CD4-positive, alpha-beta memory T cell (primary cell): ENCODE measurements around the gene RAB34. TPM values are rescaled to one million over a fixed set of nuclear protein-coding genes. Genes with fewer than 3 reads are reported as not detected.
"Not testable (repeated sequence)": the region's sequence is repeated elsewhere in the genome, so short reads cannot be mapped to it uniquely, and the experiment has no call there.

Source experiments
- CTCF ChIA-PET: fragments of 350-600 bp; sonication (Branson Sonifier 250); formaldehyde crosslinking; loops from one replicate; lab custom pipeline; 2021; ENCODE audit warnings: inconsistent platforms; ENCODE audit not compliant: partially characterized antibody; lab: Charles Lee
- POLR2A ChIA-PET: fragments of 350-600 bp; sonication (Branson Sonifier 250); formaldehyde crosslinking; loops from one replicate; lab custom pipeline; 2021; ENCODE audit not compliant: partially characterized antibody; lab: Charles Lee
- DNase-seq, 5 donors: peaks; one replicate each; pipeline versions ENCODE4 v3.0.0 to v3.0.0-alpha.2; 2020 to 2022; ENCODE audit warnings: mixed read lengths in 1 of 5
- H3K27ac ChIP-seq: one replicate; pipeline ENCODE4 v1.7.0; 2013; ENCODE audit warnings: low read depth, low read length
- H3K27me3 ChIP-seq: 2 replicates; pipeline ENCODE4 v1.7.0; 2013; ENCODE audit warnings: mild to moderate bottlenecking, low read length, moderate library complexity; ENCODE audit not compliant: insufficient read depth
- H3K36me3 ChIP-seq: 2 replicates; pipeline ENCODE4 v1.7.0; 2013; ENCODE audit warnings: mild to moderate bottlenecking, low read length, moderate library complexity; ENCODE audit not compliant: insufficient read depth
- H3K4me1 ChIP-seq: 2 replicates; pipeline ENCODE4 v1.7.0; 2013; ENCODE audit warnings: mild to moderate bottlenecking, low read length, moderate library complexity; ENCODE audit not compliant: insufficient read depth
- H3K4me3 ChIP-seq, 2 donors: one replicate each; pipeline ENCODE4 v1.7.0; 2013; ENCODE audit warnings: low read length in 2 of 2, mild to moderate bottlenecking in 1 of 2
- H3K9me3 ChIP-seq, 2 donors: one replicate each; pipeline ENCODE4 v1.7.0; 2013; ENCODE audit warnings: low read length in 2 of 2, control low read depth in 1 of 2; ENCODE audit not compliant: control insufficient read depth in 1 of 2
- H3K27ac Mint-ChIP-seq, 7 donors: one replicate each; pipeline ENCODE4 v1.8.0; 2020 to 2021; ENCODE audit warnings: mixed read lengths in 7 of 7, mild to moderate bottlenecking in 6 of 7, inconsistent platforms in 3 of 7, moderate library complexity in 3 of 7
- H3K27me3 Mint-ChIP-seq, 2 donors: one replicate each; pipeline ENCODE4 v1.8.0; 2020 to 2021; ENCODE audit warnings: mixed read lengths in 2 of 2
- H3K36me3 Mint-ChIP-seq, 2 donors: one replicate each; pipeline ENCODE4 v1.8.0; 2020 to 2021; ENCODE audit warnings: mixed read lengths in 2 of 2, inconsistent platforms in 1 of 2, mild to moderate bottlenecking in 1 of 2
- H3K4me1 Mint-ChIP-seq, 4 donors: one replicate each; pipeline ENCODE4 v1.8.0; 2020 to 2021; ENCODE audit warnings: mixed read lengths in 4 of 4, mild to moderate bottlenecking in 1 of 4
- H3K4me3 Mint-ChIP-seq, 8 donors: one replicate each; pipeline ENCODE4 v1.8.0; 2020 to 2021; ENCODE audit warnings: mixed read lengths in 8 of 8, mild to moderate bottlenecking in 7 of 8, moderate library complexity in 6 of 8, inconsistent platforms in 3 of 8
- H3K9me3 Mint-ChIP-seq, 8 donors: one replicate each; pipeline ENCODE4 v1.8.0; 2020 to 2021; ENCODE audit warnings: mixed read lengths in 8 of 8, mild to moderate bottlenecking in 5 of 8, inconsistent platforms in 3 of 8, moderate library complexity in 1 of 8
- intact Hi-C: fragments of 100-400 bp; cut with micrococcal nuclease; formaldehyde crosslinking; loops from one replicate; pipeline ENCODE4 v1.15.1; 2023
- polyA plus RNA-seq, 2 donors: library from polyadenylated mRNA; unstranded; fragments of 300-500 nt; fragmentation: Illumina TruSeq; gene quantifications; one replicate each; pipeline ENCODE4 v1.2.3, GENCODE V29; 2021
- total RNA-seq, 2 experiments: library from RNA; stranded (reverse); gene quantifications; one replicate each; pipeline ENCODE4 v1.2.3, GENCODE V29; 2021

Gene RAB34
- total and polyA plus RNA-seq, 4 experiments from 2014 or later: 3.0 to 8.7 (median 5.2) TPM

DNA sequence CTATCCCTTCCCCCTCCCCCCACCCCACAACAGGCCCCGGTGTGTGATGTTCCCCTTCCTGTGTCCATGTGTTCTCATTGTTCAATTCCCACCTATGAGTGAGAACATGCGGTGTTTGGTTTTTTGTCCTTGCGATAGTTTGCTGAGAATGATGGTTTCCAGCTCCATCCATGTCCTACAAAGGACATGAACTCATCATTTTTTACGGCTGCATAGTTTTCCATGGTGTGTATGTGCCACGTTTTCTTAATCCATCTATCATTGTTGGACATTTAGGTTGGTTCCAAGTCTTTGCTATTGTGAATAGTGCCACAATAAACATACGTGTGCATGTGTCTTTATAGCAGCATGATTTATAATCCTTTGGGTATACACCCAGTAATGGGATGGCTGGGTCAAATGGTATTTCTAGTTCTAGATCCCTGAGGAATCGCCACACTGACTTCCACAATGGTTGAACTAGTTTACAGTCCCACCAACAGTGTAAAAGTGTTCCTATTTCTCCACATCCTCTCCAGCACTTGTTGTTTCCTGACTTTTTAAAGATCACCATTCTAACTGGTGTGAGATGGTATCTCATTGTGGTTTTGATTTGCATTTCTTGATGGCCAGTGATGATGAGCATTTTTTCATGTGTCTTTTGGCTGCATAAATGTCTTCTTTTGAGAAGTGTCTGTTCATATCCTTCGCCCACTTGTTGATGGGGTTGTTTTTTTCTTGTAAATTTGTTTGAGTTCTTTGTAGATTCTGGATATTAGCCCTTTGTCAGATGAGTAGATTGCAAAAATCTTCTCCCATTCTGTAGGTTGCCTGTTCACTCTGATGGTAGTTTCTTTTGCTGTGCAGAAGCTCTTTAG is 18.5 kb upstream of the RAB34 start:
- H3K27me3 ChIP-seq, H3K9me3 ChIP-seq, H3K4me3 ChIP-seq, H3K27ac ChIP-seq, DNase-seq, H3K27ac Mint-ChIP-seq, H3K4me1 ChIP-seq, H3K27me3 Mint-ChIP-seq, H3K36me3 Mint-ChIP-seq, H3K4me3 Mint-ChIP-seq, H3K9me3 Mint-ChIP-seq, H3K36me3 ChIP-seq, intact Hi-C loops: not testable (repeated sequence)
- ChIA-PET CTCF (interaction anchor here (2.0 kb wide), 1 partner anchor 10 kb away, joined by 6 read pairs; the partner anchor contains the start of gene TLCD1), POLR2A (interaction anchor here (1.6 kb wide), 1 partner anchor 9 kb away, joined by 8 read pairs; no protein-coding TSS in a partner anchor)
- H3K4me1 Mint-ChIP-seq: peaks cover 10 to 15% (median 11%) of the 10 kb centered on the region in 4 donors

DNA sequence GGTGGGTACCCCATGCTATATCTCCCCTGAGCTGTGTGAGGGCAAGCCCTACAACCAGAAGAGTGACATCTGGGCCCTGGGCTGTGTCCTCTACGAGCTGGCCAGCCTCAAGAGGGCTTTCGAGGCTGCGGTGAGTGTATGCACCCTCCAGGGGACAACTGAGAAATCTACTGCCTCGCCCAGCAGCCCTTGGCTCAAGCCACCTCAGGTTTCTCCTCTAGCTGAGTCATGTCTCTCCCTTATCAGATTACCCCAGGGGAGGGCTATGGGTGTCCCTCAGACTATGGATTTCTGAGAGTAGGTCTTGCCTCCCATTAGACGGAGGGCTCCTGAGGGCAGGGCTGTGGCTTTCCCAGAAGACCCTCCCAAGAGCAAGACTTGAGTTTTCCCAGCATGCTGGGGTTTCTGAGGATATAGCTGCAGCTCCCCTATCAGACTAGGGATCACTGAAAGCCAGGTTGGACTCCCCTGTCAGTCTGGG is 17.6 kb upstream of the RAB34 start:
- CTCF ChIA-PET: interaction anchor here (1.0 to 2.0 kb wide), 2 partner anchors 9 to 15 kb away, joined by 5 to 6 read pairs; partner anchors contain the start of gene TLCD1
- H3K27ac ChIP-seq: no peak overlapping the region
- DNase-seq: no peak
- H3K4me3 ChIP-seq: no peak overlapping the region
- H3K36me3 ChIP-seq: peaks cover 3% of the 10 kb centered on the region
- H3K27me3 ChIP-seq: no peaks in the 10 kb centered on the region
- peaks cover 0 to 8% of the 10 kb centered on the region in 2 donors for H3K36me3 Mint-ChIP-seq
- no peaks in the 10 kb centered on the region for H3K9me3 Mint-ChIP-seq
- H3K4me1 Mint-ChIP-seq: peaks cover 10 to 15% (median 11%) of the 10 kb centered on the region in 4 donors
- H3K9me3 ChIP-seq: no peaks in the 10 kb centered on the region
- H3K27ac Mint-ChIP-seq: no peak overlapping the region
- no peaks in the 10 kb centered on the region for H3K27me3 Mint-ChIP-seq
- POLR2A ChIA-PET: interaction anchor here (1.6 kb wide), 1 partner anchor 10 kb away, joined by 8 read pairs; no protein-coding TSS in a partner anchor
- H3K4me1 ChIP-seq: peaks cover 10% of the 10 kb centered on the region
- no peak overlapping the region for H3K4me3 Mint-ChIP-seq
- intact Hi-C loops: no loop called here

DNA sequence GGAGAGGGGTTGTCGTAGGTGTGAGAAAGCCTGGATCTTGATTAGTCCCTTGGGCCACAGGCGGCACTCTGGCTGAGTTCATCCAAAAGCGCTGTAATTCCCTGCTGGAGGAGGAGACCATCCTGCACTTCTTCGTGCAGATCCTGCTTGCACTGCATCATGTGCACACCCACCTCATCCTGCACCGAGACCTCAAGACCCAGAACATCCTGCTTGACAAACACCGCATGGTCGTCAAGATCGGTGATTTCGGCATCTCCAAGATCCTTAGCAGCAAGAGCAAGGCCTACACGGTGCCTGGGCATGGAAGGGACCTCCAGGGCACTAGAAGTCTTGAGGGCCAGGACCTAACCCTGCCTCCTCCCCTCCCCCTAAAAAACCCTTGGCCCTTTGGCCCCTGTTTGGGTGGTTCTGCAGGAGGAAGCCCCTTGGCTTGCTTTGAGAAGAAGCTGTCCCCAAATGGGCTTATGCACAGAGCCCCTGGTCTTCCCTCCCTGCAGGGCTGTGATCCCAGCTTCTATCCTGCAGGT is 17.1 kb upstream of the RAB34 start:
- Mint-ChIP-seq H3K4me1 (peaks cover 10 to 17% (median 12%) of the 10 kb centered on the region in 4 donors), H3K4me3 (no peak overlapping the region), H3K9me3 (no peaks in the 10 kb centered on the region), H3K27me3 (no peaks in the 10 kb centered on the region), H3K27ac (peak overlapping the region in 1 of 7 donors; percentile 35), H3K36me3 (peaks cover 0 to 8% of the 10 kb centered on the region in 2 donors)
- no peak overlapping the region for H3K27ac ChIP-seq
- no peaks in the 10 kb centered on the region for H3K27me3 ChIP-seq
- POLR2A ChIA-PET: interaction anchor here (1.6 kb wide), 1 partner anchor 10 kb away, joined by 8 read pairs; no protein-coding TSS in a partner anchor
- intact Hi-C loops: no loop called here
- H3K4me1 ChIP-seq: peaks cover 10% of the 10 kb centered on the region
- H3K4me3 ChIP-seq: no peak overlapping the region
- H3K36me3 ChIP-seq: peaks cover 3% of the 10 kb centered on the region
- no peak for DNase-seq
- CTCF ChIA-PET: interaction anchor here (1.0 to 2.0 kb wide), 2 partner anchors 9 to 15 kb away, joined by 5 to 6 read pairs; partner anchors contain the start of gene TLCD1
- H3K9me3 ChIP-seq: no peaks in the 10 kb centered on the region

DNA sequence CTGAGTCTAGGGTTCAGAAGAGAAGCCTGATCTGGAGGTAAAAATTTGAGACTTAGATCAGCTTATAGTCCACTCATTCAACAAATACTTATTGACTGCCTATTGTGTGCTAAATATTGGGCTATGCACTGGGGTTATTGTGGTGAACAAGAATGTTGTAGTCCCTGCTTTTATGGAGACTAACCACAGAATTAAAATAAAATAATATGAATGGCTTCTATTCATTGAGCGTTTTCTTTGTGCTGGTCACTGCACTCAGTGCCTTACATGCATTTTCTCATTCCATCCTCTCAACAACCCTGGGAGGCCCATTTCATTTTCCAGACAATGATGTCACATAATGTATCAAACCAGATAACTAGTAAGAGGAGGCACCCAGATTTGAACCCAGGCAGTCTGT is 15.7 kb upstream of the RAB34 start:
- ChIA-PET CTCF (interaction anchor here (0.6 to 1.2 kb wide), 2 partner anchors 9 to 18 kb away, joined by 3 to 4 read pairs; no protein-coding TSS in a partner anchor), POLR2A (interaction anchor here (1.8 kb wide), 1 partner anchor 10 kb away, joined by 4 read pairs; the partner anchor contains the start of gene TRAF4)
- Mint-ChIP-seq H3K9me3 (no peaks in the 10 kb centered on the region), H3K4me3 (no peak overlapping the region), H3K36me3 (peaks cover 0 to 5% of the 10 kb centered on the region in 2 donors), H3K4me1 (peaks cover 10 to 14% (median 11%) of the 10 kb centered on the region in 4 donors), H3K27ac (no peak overlapping the region), H3K27me3 (no peaks in the 10 kb centered on the region)
- Histone ChIP-seq H3K9me3 (no peaks in the 10 kb centered on the region), H3K4me3 (no peak overlapping the region), H3K4me1 (peaks cover 7% of the 10 kb centered on the region), H3K27me3 (no peaks in the 10 kb centered on the region), H3K36me3 (peaks cover 3% of the 10 kb centered on the region), H3K27ac (no peak overlapping the region)
- intact Hi-C loops: no loop called here
- no peak for DNase-seq

DNA sequence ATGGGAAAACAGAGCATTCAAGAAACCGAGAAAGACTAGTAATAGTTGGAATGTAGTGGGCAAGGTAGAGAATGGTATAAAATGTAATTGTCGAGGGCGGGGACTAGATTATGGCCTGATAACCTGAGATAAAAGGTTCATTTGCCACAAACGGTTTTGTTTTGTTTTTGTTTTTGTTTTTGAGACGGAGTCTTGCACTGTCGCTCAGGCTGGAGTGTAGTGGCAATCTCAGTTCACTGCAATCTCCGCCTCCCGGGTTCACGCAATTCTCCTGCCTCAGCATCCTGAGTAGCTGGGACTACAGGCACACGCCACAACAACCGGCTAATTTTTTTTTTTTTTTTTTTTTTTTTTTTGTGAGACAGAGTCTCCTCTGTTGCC is 12.3 kb upstream of the RAB34 start:
- no peaks in the 10 kb centered on the region for H3K9me3 ChIP-seq
- no peaks in the 10 kb centered on the region for H3K27me3 ChIP-seq
- Mint-ChIP-seq H3K4me1 (peaks cover 21 to 38% (median 27%) of the 10 kb centered on the region in 4 donors), H3K36me3 (peaks cover 0 to 20% of the 10 kb centered on the region in 2 donors), H3K27me3 (no peaks in the 10 kb centered on the region), H3K27ac (peak overlapping the region in 4 of 7 donors; percentile 42 to 88 (median 77)), H3K4me3 (peak overlapping the region in 1 of 8 donors; percentile 28), H3K9me3 (no peaks in the 10 kb centered on the region)
- POLR2A ChIA-PET: interaction anchor here (0.9 to 11.0 kb wide), 6 partner anchors 10 to 168 kb away, joined by 3 to 528 read pairs (median 59); partner anchors contain the start of genes FLOT2, PROCA1, RPL23A and TRAF4
- peaks cover 8% of the 10 kb centered on the region for H3K36me3 ChIP-seq
- H3K27ac ChIP-seq: no peak overlapping the region
- DNase-seq: no peak
- intact Hi-C loops: loop anchor here (1.0 to 10.0 kb wide), 3 partner anchors 9 to 565 kb away; partner anchors contain the start of gene NUFIP2
- H3K4me1 ChIP-seq: peaks cover 24% of the 10 kb centered on the region
- CTCF ChIA-PET: interaction anchor here (0.6 to 6.9 kb wide), 4 partner anchors 19 to 235 kb away, joined by 3 to 492 read pairs (median 15); partner anchors contain the start of genes DHRS13 and TRAF4
- no peak overlapping the region for H3K4me3 ChIP-seq

DNA sequence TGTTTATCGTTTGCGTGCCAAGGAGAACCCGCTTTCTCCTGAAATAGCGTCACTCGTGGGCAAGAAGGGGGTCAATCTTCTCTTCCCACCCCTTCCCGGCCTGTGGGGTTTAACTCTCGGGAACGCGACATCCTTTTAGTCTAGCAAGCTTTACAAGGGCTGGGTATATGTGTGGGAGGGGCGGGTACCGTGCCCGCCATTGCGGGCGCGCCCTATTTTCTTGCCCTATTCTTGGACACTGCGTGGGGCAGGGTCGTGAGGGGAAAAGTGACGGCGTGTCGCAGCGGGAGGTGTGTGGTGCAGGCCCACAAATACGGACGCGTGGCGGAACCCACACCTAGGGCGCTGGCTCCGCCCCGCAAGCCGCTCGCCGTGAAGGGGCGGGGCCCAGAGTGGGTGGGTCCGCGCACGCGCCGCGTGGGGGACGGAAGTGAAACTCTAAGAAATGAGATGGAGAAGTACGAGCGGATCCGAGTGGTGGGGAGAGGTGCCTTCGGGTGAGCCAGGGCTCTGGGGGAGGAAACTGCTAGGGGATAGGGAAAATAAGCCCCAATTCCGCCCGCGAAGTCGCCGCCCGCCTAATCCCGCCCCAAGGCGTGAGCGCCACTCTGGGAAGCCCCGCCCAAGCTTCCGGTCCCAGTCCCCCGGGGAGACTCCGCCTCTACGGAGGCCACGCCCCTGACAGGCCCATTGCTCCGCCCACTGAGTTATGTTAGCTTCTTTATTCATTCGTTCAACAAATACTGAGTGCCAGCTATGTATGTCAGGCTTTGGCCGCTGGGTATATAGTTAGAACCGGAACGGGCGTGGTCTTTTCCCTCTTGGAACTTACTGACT is 10.9 kb upstream of the RAB34 start, which contains the start of gene NEK8:
Gene NEK8 (plus strand): TSS at position 425 of the 837 bp plus-strand sequence. CDS start 26 bp downstream, at position 451.
- intact Hi-C loops: loop anchor here (1.0 to 10.0 kb wide), 8 partner anchors 9 to 566 kb away; partner anchors contain the start of genes DHRS13, NUFIP2, RPL23A and TRAF4
- H3K4me1 ChIP-seq: peaks cover 27% of the 10 kb centered on the region
- peak within 1 kb of the TSS; percentile 85 to 96 for H3K4me3 ChIP-seq
- no peaks in the 10 kb centered on the region for H3K27me3 Mint-ChIP-seq
- peaks cover 11 to 34% of the 10 kb centered on the region in 2 donors for H3K36me3 Mint-ChIP-seq
- peak within 1 kb of the TSS; percentile 99 to 100 (median 100) for H3K27ac Mint-ChIP-seq
- peaks cover 29 to 51% (median 36%) of the 10 kb centered on the region in 4 donors for H3K4me1 Mint-ChIP-seq
- POLR2A ChIA-PET: interaction anchor here (0.6 to 11.0 kb wide), 26 partner anchors 9 to 371 kb away, joined by 3 to 528 read pairs (median 4); partner anchors contain the start of genes ALDOC, BLTP2, DHRS13 and FAM222B
- DNase-seq: peak; percentile 96 to 99 (median 97)
- no peaks in the 10 kb centered on the region for H3K9me3 Mint-ChIP-seq
- H3K27ac ChIP-seq: peak within 1 kb of the TSS; percentile 98
- peak within 1 kb of the TSS; percentile 91 to 98 (median 96) for H3K4me3 Mint-ChIP-seq
- CTCF ChIA-PET: interaction anchor here (0.8 to 6.9 kb wide), 21 partner anchors 9 to 389 kb away, joined by 3 to 492 read pairs (median 10); partner anchors contain the start of genes BLTP2, DHRS13, FLOT2 and PHF12
- no peaks in the 10 kb centered on the region for H3K9me3 ChIP-seq
- H3K27me3 ChIP-seq: no peaks in the 10 kb centered on the region
- peaks cover 17% of the 10 kb centered on the region for H3K36me3 ChIP-seq
